22Rv1 (cell line): Measurements from ENCODE around the gene FBXO30.

Experiments used
- H3K27ac ChIP-seq: fragments of 450-650 bp; 2 replicates; pipeline ENCODE4 v1.5.1; 2017
- ZFX ChIP-seq: fragments of 450-650 bp; IDR thresholded peaks from 2 replicates; pipeline ENCODE4 v1.6.1; 2017; ENCODE audit warnings: antibody characterized with exemption, borderline replicate concordance
- TF ChIP-seq, protein P1 (sequence below): fragments of 450-650 bp; IDR thresholded peaks from 2 replicates; pipeline ENCODE4 v1.5.1; 2017; ENCODE audit warnings: mild to moderate bottlenecking

The FBXO30 gene

DNA sequence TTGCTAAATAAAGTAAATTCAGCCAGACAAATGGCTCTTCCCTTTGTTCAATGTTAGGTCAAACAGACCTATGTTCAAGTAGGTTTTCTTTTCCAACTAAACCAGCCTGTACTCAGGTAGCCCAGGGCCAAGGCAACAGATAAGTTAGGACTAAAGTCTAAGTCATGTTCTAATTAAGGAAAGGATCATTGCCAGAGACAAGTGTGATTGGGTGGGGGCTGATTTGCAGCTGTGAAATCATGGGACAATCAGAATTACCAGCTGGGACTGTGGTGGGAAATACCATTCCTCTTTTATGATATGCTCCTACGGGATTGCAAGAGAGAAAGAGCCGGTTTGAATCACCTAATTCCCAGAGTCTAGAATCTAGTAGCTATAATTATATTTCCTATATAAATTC is 4.2 kb upstream of the FBXO30 start:
- TF ChIP-seq, protein P1, sequence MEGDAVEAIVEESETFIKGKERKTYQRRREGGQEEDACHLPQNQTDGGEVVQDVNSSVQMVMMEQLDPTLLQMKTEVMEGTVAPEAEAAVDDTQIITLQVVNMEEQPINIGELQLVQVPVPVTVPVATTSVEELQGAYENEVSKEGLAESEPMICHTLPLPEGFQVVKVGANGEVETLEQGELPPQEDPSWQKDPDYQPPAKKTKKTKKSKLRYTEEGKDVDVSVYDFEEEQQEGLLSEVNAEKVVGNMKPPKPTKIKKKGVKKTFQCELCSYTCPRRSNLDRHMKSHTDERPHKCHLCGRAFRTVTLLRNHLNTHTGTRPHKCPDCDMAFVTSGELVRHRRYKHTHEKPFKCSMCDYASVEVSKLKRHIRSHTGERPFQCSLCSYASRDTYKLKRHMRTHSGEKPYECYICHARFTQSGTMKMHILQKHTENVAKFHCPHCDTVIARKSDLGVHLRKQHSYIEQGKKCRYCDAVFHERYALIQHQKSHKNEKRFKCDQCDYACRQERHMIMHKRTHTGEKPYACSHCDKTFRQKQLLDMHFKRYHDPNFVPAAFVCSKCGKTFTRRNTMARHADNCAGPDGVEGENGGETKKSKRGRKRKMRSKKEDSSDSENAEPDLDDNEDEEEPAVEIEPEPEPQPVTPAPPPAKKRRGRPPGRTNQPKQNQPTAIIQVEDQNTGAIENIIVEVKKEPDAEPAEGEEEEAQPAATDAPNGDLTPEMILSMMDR, result no peak

DNA sequence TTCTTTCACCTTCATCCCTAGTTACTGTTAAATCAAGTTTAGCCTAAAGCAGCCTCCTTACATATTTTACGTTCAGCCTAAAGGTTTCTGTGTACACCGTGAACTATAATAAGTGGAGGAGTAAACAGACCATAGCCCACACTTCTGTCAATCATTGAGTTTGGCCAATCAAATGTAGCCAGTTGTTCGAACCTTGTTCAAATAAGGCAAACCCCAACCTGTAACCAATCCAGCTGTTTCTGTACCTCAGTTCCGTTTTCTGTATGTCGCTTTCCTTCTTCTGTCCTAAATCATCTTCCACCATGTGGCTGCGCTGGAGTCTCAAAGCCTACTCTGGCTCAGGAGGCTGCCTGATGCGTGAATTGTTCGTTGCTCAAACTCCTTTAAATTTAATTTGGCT is 1.8 kb upstream of the FBXO30 start:
- TF ChIP-seq, protein P1, result no peak
- no peak for TF ChIP-seq ZFX
- no peak overlapping the region for H3K27ac ChIP-seq

More for the DNA sequence above, 4.2 kb upstream of the FBXO30 start:
- H3K27ac ChIP-seq, result no peak overlapping the region

DNA sequence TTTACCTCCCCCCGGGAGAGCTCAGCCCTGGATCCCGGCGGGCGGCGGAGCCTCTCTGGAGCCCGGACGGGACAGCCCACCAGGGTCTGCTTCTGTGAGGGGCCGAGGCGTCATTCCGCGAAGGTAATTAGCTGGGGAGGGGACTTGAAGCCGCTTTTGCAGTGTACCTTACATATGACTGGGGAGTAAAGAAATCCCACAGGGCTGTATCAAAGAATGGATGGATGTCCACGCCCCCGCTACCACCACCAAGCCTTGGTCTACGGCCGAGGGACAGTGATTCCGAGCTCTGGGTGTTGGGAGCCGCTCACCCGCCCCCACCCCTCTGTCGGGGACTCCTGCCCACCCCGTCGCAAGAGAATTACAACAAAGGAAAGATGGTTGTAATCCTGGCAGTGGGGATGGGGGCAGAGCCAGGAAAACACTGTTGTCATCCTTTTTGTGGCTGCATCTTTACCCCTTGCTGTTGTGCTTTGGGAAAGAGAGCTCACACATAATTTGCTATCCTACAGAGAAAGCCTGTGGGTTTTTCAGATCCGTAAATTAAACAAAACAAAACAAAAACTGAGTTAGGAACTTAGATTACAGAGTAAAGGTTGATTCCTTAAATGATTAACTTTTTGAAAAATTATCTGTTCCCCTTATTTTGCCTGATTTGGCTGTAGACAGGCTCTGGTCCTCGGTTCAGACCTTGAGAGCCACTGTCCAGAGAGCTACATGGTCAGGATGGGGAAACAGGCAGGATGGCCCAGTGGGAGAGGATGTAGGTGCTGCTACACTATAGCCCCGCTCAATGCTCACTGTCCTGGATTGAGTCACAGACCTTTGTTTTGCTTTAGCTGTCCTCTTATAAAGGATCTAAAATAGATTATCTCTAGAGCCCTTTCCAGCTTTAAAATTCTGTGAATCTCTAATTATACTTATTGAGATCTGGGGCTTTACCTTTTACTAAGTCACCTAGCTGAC is 997 bp upstream of the FBXO30 start:
- no peak for TF ChIP-seq ZFX
- TF ChIP-seq, protein P1, result no peak
- H3K27ac ChIP-seq, result peak overlapping the region; percentile 80

DNA sequence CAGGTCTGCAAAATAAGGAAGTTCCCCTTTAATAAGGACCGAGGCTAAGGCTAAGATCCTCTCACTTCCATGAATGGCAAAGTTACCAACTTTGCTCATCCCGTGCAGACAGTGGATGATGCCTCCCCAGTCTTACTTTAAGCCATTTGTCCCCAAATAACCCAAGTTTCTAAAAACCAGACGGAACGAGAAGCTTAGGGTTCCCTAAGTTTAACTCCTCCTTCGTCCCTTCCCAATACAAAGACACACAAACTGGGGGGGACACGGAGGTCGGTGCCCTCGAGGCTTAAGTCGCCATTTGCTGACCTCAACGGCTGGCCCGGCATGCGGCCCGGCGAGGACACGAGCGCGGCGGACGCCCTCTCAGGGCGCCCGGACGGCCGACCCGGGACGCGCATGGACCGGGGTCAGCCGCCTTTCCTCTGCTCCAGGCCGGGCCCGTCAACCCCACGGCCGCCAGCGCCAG is 527 bp downstream of the FBXO30 start:
- peak overlapping the region; percentile 80 for H3K27ac ChIP-seq
- TF ChIP-seq, protein P1, result no peak
- TF ChIP-seq ZFX, result no peak

DNA sequence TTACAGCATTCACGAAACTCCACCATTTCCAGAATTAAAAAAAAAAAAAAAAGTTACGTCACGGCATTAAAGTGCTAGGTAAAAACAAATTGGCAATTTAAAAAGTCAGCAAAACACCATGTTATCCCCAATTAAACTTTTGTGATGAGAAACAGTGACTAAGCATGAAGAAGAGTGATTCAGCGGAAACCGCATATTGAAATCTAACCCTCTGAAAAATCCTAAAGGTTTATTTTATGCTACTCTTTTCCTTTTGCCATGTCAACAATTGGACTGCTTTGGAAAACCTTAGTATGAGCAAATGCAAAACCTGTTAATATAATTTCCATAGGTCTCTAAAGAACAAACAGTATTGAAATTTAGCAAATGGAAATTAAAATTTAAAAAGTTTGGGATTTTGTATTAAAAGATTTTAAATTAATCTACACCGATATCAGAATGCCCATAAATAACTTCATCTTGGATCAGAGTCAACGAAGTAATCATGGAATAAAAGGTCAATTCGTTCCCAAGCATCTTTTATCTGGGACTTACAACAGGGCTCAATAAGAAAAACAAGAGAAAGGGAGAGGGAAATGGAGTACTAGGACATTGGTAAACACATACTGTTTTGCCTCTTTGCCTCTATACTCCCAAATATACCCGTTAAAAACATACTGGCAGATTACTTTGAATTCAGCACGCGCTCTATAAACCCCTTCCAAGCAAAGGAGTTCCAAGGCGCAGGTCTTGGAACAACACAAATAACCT is 1.1 kb downstream of the FBXO30 start:
- H3K27ac ChIP-seq, result peak overlapping the region; percentile 80
- TF ChIP-seq, protein P1, result no peak
- TF ChIP-seq ZFX, result no peak

DNA sequence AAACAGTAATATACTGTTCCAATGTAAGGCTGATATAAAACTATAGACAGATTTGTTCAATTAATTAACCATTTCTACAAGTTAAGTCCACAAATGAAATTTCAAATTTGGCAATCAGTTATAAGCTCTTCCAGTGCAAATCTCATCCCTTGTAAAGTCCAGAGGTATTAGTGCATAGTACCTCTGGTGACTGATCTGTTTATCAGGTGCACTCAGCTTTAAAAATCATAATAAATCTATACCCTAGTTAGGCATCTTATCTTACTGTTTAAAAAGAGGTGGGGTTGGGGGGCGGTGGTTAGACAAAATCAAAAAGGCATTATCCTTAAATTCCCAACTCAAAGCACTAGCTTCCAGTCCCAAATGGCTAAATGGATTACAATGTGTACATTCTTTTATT is 2.9 kb downstream of the FBXO30 start:
- TF ChIP-seq, protein P1, result no peak
- TF ChIP-seq ZFX, result no peak
- no peak overlapping the region for H3K27ac ChIP-seq
